A673 (cell line): ENCODE data around the gene ZSWIM9. TPM values are rescaled to one million over a fixed set of nuclear protein-coding genes. Genes with fewer than 3 reads are reported as not detected.
A peak's percentile ranks its signal among the peaks of the same experiment; 100 is the strongest.

Source experiments
- BruUV-seq: library from RNA; stranded (reverse); fragments of 400-500 nt; replicated peaks from 2 replicates; lab custom pipeline; 2021; lab: Mats Ljungman, UMichigan
- CTCF ChIA-PET: fragments of 300-600 bp; sonication (Branson Sonifier 250); formaldehyde crosslinking; loops from one replicate; lab custom pipeline; 2022; ENCODE audit warnings: antibody characterized with exemption; lab: Charles Lee
- POLR2A ChIA-PET: fragments of 300-600 bp; sonication (Branson Sonifier 250); formaldehyde crosslinking; loops from one replicate; lab custom pipeline; 2022; ENCODE audit warnings: antibody characterized with exemption; ENCODE audit not compliant: low non-redundant PET; lab: Charles Lee
- DNase-seq: peaks from one replicate; pipeline ENCODE4 v3.0.0-alpha.2; 2015; ENCODE audit warnings: low spot score
- H3K27ac ChIP-seq: fragments of 200-600 bp; sonication (generic); 2 replicates; pipeline ENCODE4 v1.5.1; 2016; ENCODE audit warnings: mixed run types, low read depth, mild to moderate bottlenecking, mixed read lengths, antibody characterized with exemption, low read length; ENCODE audit not compliant: poor library complexity, severe bottlenecking
- H3K27me3 ChIP-seq: fragments of 200-600 bp; sonication (generic); replicated peaks from 2 replicates; pipeline ENCODE4 v1.6.1; 2017; ENCODE audit warnings: mixed run types, low read depth, mild to moderate bottlenecking, mixed read lengths, antibody characterized with exemption, low read length; ENCODE audit not compliant: insufficient read depth, poor library complexity
- H3K36me3 ChIP-seq: fragments of 200-600 bp; sonication (generic); 2 replicates; pipeline ENCODE4 v1.6.1; 2016; ENCODE audit warnings: mixed run types, mild to moderate bottlenecking, mixed read lengths, antibody characterized with exemption, low read length; ENCODE audit not compliant: insufficient read depth, poor library complexity, severe bottlenecking
- H3K4me1 ChIP-seq: fragments of 200-600 bp; sonication (generic); 2 replicates; pipeline ENCODE4 v1.6.1; 2017; ENCODE audit warnings: mixed run types, mild to moderate bottlenecking, mixed read lengths, antibody characterized with exemption, low read length; ENCODE audit not compliant: insufficient read depth, poor library complexity, severe bottlenecking
- H3K4me3 ChIP-seq: fragments of 200-600 bp; sonication (generic); 2 replicates; pipeline ENCODE4 v1.5.1; 2016; ENCODE audit warnings: low read depth, mixed run types, mild to moderate bottlenecking, mixed read lengths, low read length; ENCODE audit not compliant: poor library complexity, severe bottlenecking
- H3K9me3 ChIP-seq: fragments of 200-600 bp; sonication (generic); 2 replicates; pipeline ENCODE4 v1.6.1; 2016; ENCODE audit warnings: mixed run types, low read depth, mild to moderate bottlenecking, mixed read lengths, antibody characterized with exemption, low read length; ENCODE audit not compliant: poor library complexity, severe bottlenecking
- EZH2 ChIP-seq: fragments of 200-600 bp; sonication (generic); IDR thresholded peaks from 2 replicates; pipeline ENCODE4 v1.6.1; 2017; ENCODE audit warnings: borderline replicate concordance, low read depth, mild to moderate bottlenecking, mixed read lengths, antibody characterized with exemption, low read length; ENCODE audit not compliant: poor library complexity, severe bottlenecking
- intact Hi-C: fragments of 100-400 bp; cut with micrococcal nuclease; formaldehyde crosslinking; loops from one replicate; pipeline ENCODE4 v1.10.0; 2022; ENCODE audit not compliant: unreplicated experiment
- total RNA-seq: library from RNA; stranded (reverse); gene quantifications from 2 replicates; pipeline ENCODE4 v1.2.3, GENCODE V29; 2021
- TF ChIP-seq, protein P1 (sequence below): fragments of 300-800, 200-600 bp; sonication (generic); conservative IDR thresholded peaks from 2 replicates; pipeline ENCODE4 v1.5.1; 2017; ENCODE audit warnings: low read depth, mild to moderate bottlenecking, antibody characterized with exemption, low read length, moderate library complexity, mixed read lengths

Gene ZSWIM9
- total RNA-seq, 1 experiment from 2014 or later: 12.0 TPM

DNA sequence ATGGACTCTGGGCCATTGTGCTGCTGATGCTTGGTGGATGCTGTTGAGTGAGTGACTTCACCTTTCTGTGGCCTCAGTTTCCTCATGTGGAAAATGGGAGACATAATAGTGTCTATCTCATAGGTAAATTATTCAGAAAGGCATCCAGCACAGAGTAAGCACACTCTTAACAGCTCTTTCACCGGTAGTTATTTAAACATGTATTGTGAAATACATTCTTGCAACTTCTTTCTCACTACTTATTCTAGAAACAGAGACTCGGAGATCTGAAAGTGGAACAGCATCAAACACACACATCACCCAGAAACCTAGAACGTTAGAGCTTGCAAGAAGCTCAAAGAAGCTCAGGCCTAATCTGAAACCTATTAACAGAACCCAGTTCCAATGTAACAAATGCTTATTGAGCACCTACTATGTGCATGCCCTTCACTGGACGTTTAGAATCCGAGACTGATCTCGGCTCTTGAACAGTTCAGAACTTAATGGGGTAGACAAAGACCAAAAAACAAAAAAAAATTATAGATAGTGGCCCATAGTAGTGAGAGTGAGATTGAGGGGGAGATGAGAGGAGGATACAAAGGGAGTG, 4.1 kb downstream of the ZSWIM9 start:
- no TSS peak for BruUV-seq
- Histone ChIP-seq H3K9me3 (no peaks in the 10 kb centered on the region), H3K36me3 (peaks cover 30% of the 10 kb centered on the region), H3K4me3 (no peak overlapping the region), H3K4me1 (peaks cover under 1% of the 10 kb centered on the region), H3K27ac (no peak overlapping the region), H3K27me3 (no peaks in the 10 kb centered on the region)
- TF ChIP-seq EZH2: no peak
- TF ChIP-seq, protein P1, sequence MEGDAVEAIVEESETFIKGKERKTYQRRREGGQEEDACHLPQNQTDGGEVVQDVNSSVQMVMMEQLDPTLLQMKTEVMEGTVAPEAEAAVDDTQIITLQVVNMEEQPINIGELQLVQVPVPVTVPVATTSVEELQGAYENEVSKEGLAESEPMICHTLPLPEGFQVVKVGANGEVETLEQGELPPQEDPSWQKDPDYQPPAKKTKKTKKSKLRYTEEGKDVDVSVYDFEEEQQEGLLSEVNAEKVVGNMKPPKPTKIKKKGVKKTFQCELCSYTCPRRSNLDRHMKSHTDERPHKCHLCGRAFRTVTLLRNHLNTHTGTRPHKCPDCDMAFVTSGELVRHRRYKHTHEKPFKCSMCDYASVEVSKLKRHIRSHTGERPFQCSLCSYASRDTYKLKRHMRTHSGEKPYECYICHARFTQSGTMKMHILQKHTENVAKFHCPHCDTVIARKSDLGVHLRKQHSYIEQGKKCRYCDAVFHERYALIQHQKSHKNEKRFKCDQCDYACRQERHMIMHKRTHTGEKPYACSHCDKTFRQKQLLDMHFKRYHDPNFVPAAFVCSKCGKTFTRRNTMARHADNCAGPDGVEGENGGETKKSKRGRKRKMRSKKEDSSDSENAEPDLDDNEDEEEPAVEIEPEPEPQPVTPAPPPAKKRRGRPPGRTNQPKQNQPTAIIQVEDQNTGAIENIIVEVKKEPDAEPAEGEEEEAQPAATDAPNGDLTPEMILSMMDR: no peak
- DNase-seq: no peak
- intact Hi-C loops: no loop called here
- POLR2A ChIA-PET: interaction anchor here (0.6 kb wide), 1 partner anchor 1148 kb away, joined by 4 read pairs; no protein-coding TSS in a partner anchor
- CTCF ChIA-PET: no interaction called here

DNA sequence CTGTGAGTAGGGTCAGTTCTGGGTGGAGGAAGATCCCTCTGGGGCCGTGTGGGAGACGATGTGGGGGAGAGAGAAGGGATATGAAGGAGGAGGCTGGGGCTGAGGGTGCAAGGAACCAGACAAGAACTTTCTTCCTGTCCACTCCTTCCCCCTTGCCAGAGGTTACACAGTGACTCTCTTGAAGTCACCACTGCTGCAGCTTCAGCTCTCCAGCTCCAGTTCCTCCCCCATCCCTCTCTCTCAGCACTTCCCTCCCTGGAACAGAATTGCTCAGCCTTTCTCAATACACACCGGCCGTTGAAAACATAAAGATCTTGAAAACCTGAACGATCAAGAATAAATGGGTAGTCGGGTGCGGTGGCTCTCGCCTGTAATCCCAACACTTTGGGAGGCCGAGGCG, 5.1 kb downstream of the ZSWIM9 start:
- BruUV-seq: no TSS peak

GRCh38 chr19:48176226-48176625, 5.7 kb downstream of the ZSWIM9 start:
- no peak for DNase-seq
- Histone ChIP-seq H3K9me3 (peaks cover 4% of the 10 kb centered on the region), H3K4me1 (no peaks in the 10 kb centered on the region), H3K36me3 (peaks cover 35% of the 10 kb centered on the region), H3K4me3 (no peak overlapping the region), H3K27ac (no peak overlapping the region), H3K27me3 (no peaks in the 10 kb centered on the region)
- no TSS peak for BruUV-seq
- no peak for TF ChIP-seq EZH2
- TF ChIP-seq, protein P1: no peak
- ChIA-PET CTCF (no interaction called here), POLR2A (no interaction called here)
- intact Hi-C loops: no loop called here

More for the DNA sequence above, 5.1 kb downstream of the ZSWIM9 start:
- Histone ChIP-seq H3K9me3 (no peaks in the 10 kb centered on the region), H3K36me3 (peaks cover 33% of the 10 kb centered on the region), H3K27ac (peak overlapping the region; percentile 48), H3K27me3 (no peaks in the 10 kb centered on the region), H3K4me3 (no peak overlapping the region), H3K4me1 (no peaks in the 10 kb centered on the region)
- intact Hi-C loops: no loop called here
- POLR2A ChIA-PET: no interaction called here
- DNase-seq: no peak
- no peak for TF ChIP-seq EZH2
- TF ChIP-seq, protein P1: no peak
- CTCF ChIA-PET: no interaction called here
